ENCODE data around the gene CA9. TPM values are rescaled to one million over a fixed set of nuclear protein-coding genes. Genes with fewer than 3 reads are reported as not detected.

CA9 gene
- total RNA-seq, 2 donors from 2014 or later, result 1.2 TPM; not detected in 1

- no peak for DNase-seq (ENCODE audit: low spot score)
- intact Hi-C loops (cut with DNase I), result loop anchor here in 1 of 2 donors (2.0 to 5.0 kb wide), 2 partner anchors 33 to 65 kb away; no protein-coding TSS in a partner anchor
Observed at GRCh38 chr9:35727676-35728040, 53.9 kb downstream of the CA9 start.

GRCh38 chr9:35728041-35728971, 54.6 kb downstream of the CA9 start:
- intact Hi-C loops (cut with DNase I), result loop anchor here in 1 of 2 donors (2.0 to 5.0 kb wide), 2 partner anchors 34 to 66 kb away; no protein-coding TSS in a partner anchor
- peak; percentile 93 for DNase-seq (ENCODE audit: low spot score)

GRCh38 chr9:35729101-35729500, 55.4 kb downstream of the CA9 start:
- intact Hi-C loops (cut with DNase I), result loop anchor here in 1 of 2 donors (2.0 to 5.0 kb wide), 2 partner anchors 34 to 67 kb away; no protein-coding TSS in a partner anchor
- no peak for DNase-seq (ENCODE audit: low spot score)

- peak; percentile 89 for DNase-seq (ENCODE audit: low spot score)
- intact Hi-C loops (cut with DNase I), result loop anchor here in 1 of 2 donors (2.0 to 5.0 kb wide), 2 partner anchors 35 to 68 kb away; no protein-coding TSS in a partner anchor
Observed at GRCh38 chr9:35729700-35730485, 56.2 kb downstream of the CA9 start.

GRCh38 chr9:35730486-35730854, 56.7 kb downstream of the CA9 start:
- intact Hi-C loops (cut with DNase I), result no loop called here
- no peak for DNase-seq (ENCODE audit: low spot score)

Small RNA genes lying within 50 kb of the gene (microRNA-seq; reads per million reads assigned to microRNA genes)
- 0.26 to 0.32 reads per million in 2 donors for gene MIR6852 (ENCODE audit: borderline microRNAs expressed in 2 of 2)

Other genes starting within 250 kb of the CA9 start
- 10 to 100 TPM; 53.5 to 64.2 TPM for gene RUSC2, start 183.8 kb upstream of the CA9 start, total RNA-seq
- 10 to 100 TPM; 50.8 to 61.1 TPM for gene TESK1, start 68.7 kb upstream of the CA9 start, total RNA-seq
- gene CD72, start 55.5 kb upstream of the CA9 start, total RNA-seq, result 1 to 10 TPM; 2.8 to 4.2 TPM
- under 1 TPM; 0.24 to 0.56 TPM for gene SIT1, start 23.0 kb upstream of the CA9 start, total RNA-seq
- gene RMRP, start 15.9 kb upstream of the CA9 start, total RNA-seq, result over 10,000 TPM; 18,238 to 21,166 TPM
- 10 to 100 TPM; 54.6 to 60.3 TPM for gene CCDC107, start 15.6 kb upstream of the CA9 start, total RNA-seq
- under 1 TPM; 0.29 to 0.46 TPM for gene ARHGEF39, start 8.7 kb upstream of the CA9 start, total RNA-seq
- 1,000 to 10,000 TPM; 2,096 to 3,529 TPM for gene TPM2, start 16.0 kb downstream of the CA9 start, total RNA-seq
- gene TLN1, start 58.3 kb downstream of the CA9 start, total RNA-seq, result 100 to 1,000 TPM; 816 to 836 TPM
- gene CREB3, start 58.7 kb downstream of the CA9 start, total RNA-seq, result 10 to 100 TPM; 41.7 to 53.0 TPM
- gene GBA2, start 75.3 kb downstream of the CA9 start, total RNA-seq, result 10 to 100 TPM; 50.1 to 57.7 TPM
- 10 to 100 TPM; 27.8 to 29.5 TPM for gene RGP1, start 75.4 kb downstream of the CA9 start, total RNA-seq
- gene MSMP, start 80.3 kb downstream of the CA9 start, total RNA-seq, result 1 to 10 TPM in 1 of 2 donors, not detected in 1; 1.7 TPM
- 10 to 100 TPM; 27.4 to 47.1 TPM for gene NPR2, start 117.7 kb downstream of the CA9 start, total RNA-seq
- gene SPAG8, start 138.3 kb downstream of the CA9 start, total RNA-seq, result 1 to 10 TPM in 1 of 2 donors, under 1 TPM in 1; 0.76 to 3.1 TPM
- gene HINT2, start 141.1 kb downstream of the CA9 start, total RNA-seq, result 10 to 100 TPM; 20.0 to 26.8 TPM
- gene FAM221B, start 154.8 kb downstream of the CA9 start, total RNA-seq, result not detected
- 10 to 100 TPM; 16.1 to 18.5 TPM for gene TMEM8B, start 155.3 kb downstream of the CA9 start, total RNA-seq
- not detected for gene OR13J1, start 196.5 kb downstream of the CA9 start, total RNA-seq
- gene HRCT1, start 232.3 kb downstream of the CA9 start, total RNA-seq, result 10 to 100 TPM in 1 of 2 donors, 1 to 10 TPM in 1; 4.8 to 20.1 TPM
- 1 to 10 TPM; 2.5 to 4.0 TPM for gene SPAAR, start 235.6 kb downstream of the CA9 start, total RNA-seq